HG03442 (cell line): Measurements from ENCODE around the gene TNFSF15.
"Not testable (repeated sequence)": the region's sequence is repeated elsewhere in the genome, so short reads cannot be mapped to it uniquely, and the experiment has no call there.

Experiments
- ATAC-seq: cut with Tn5 transposase; IDR thresholded peaks from one replicate; pipeline ENCODE4 v1.9.1; 2021; ENCODE audit warnings: mild to moderate bottlenecking, moderate library complexity; ENCODE audit not compliant: unreplicated experiment

Gene TNFSF15

GRCh38 chr9:114757395-114757794 lies 48.4 kb downstream of the TNFSF15 start:
- ATAC-seq = no peak

- no peak for ATAC-seq
These were observed 48.9 kb downstream of the TNFSF15 start for GRCh38 chr9:114756920-114757319.

- no peak for ATAC-seq
These were observed 51.3 kb downstream of the TNFSF15 start for GRCh38 chr9:114754581-114754980.

GRCh38 chr9:114746591-114747346 lies 59.1 kb downstream of the TNFSF15 start:
- no peak for ATAC-seq

- no peak for ATAC-seq
These were observed 59.8 kb downstream of the TNFSF15 start for GRCh38 chr9:114745879-114746550.

GRCh38 chr9:114745108-114745848 lies 60.6 kb downstream of the TNFSF15 start:
- no peak for ATAC-seq

- no peak for ATAC-seq
These were observed 62.4 kb downstream of the TNFSF15 start for GRCh38 chr9:114743446-114743845.

GRCh38 chr9:114742947-114743346 lies 62.9 kb downstream of the TNFSF15 start:
- no peak for ATAC-seq

GRCh38 chr9:114741521-114741920 lies 64.3 kb downstream of the TNFSF15 start:
- not testable (repeated sequence) for ATAC-seq

GRCh38 chr9:114738581-114739316 lies 67.1 kb downstream of the TNFSF15 start:
- no peak for ATAC-seq

- ATAC-seq = no peak
These were observed 68.0 kb downstream of the TNFSF15 start for GRCh38 chr9:114737847-114738246.

- no peak for ATAC-seq
These were observed 68.7 kb downstream of the TNFSF15 start for GRCh38 chr9:114737118-114737517.

GRCh38 chr9:114735704-114736103 lies 70.1 kb downstream of the TNFSF15 start:
- no peak for ATAC-seq

GRCh38 chr9:114735139-114735538 lies 70.7 kb downstream of the TNFSF15 start:
- ATAC-seq = not testable (repeated sequence)
